Measurements from ENCODE around the gene ARHGEF12.

The ARHGEF12 gene

GRCh38 chr11:120342678-120343077 is 6.5 kb downstream of the ARHGEF12 start:
- DNase-seq = no peak

- no peak for DNase-seq
Observed at GRCh38 chr11:120343429-120343828, 7.2 kb downstream of the ARHGEF12 start.

DNA sequence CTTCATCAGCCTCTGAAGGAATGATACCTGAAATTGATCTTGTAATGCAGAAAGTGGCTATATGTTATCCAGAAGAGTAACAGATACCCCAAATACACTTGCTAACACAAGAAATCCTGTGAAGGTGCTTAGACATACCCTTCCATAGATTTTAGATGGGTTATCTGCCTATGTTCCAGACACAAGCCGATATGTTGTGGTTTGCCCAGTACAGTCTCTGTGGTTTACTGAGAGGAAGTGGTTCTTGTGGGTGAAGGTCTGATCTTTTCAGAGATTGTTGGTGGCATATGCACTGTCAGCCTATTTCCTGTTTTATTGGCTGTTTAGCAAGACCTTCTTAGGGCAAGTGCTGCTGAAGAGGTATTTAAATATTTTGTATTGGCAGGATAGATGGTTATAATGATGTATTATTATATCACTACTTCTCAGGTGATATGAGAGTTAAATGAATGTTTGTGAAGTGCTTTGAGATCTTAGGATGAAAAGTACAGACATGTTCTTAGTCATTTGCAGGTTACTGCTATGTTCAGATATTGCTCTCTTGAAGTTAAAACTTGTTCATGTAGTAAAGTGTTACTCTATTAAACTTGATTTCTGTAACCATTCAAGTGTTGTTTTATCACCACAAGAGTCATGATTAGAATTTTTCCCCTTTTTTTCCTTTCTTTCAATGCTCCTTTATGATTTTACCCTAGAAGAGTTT is 8.2 kb downstream of the ARHGEF12 start:
- DNase-seq = no peak

GRCh38 chr11:120346233-120346632 is 10.0 kb downstream of the ARHGEF12 start:
- no peak for DNase-seq

DNA sequence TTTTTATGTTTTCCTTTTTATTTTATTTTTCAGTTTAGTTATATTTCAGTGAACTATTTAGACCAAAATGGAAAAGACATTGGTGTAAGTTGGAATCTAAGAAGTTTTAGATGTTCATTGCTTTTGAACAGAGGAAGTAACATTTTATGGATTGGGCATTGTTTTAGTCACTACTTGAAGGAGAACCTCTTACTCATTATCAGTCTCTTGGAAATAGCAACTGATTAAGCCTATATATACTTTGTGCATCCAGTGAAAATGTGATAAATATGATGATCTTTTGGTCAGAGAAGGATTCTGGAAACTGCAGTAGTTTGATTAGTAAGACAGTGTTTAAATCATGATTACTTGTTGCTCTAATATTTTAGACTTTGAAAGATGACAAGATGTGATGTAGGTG is 14.4 kb downstream of the ARHGEF12 start:
- DNase-seq = no peak

GRCh38 chr11:120352405-120352804 is 16.2 kb downstream of the ARHGEF12 start:
- no peak for DNase-seq

DNA sequence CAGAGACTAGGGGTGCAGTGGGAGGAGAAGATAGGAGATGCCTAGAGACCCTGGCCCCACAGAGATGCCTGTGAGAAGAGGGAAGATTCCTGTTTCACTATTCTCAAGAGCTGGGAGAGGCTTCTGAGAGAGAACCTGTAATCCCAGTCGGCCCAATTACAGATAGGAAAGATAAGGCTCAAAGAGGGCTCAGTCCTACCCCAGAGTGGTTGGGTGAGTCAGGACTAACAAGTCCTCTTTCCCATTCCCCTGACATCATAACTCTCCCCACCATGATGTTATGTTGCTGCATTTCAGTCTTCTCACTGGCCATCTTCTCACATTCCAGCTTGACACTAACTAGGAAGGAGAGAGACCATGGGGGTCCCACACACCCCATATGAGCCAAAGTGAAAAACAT is 17.9 kb downstream of the ARHGEF12 start:
- DNase-seq = no peak

DNA sequence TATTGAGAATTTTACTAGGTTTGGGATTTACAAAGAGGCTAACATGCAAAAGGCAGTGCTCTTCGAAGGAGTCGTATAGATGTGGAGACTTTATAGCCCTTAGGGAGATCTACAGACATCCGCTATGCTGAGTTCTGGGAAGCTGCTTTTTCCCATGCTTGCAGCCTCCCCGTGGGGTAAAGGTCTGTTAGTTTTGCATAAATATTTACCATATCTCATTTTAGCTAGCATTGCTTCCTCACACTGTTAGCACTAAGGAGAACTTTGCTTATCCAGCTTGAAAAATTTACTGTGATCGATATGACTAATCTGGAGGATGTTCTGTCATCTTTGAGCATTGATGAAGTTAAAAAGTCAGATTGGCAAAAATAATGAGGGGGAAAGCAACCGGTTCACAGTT is 18.6 kb downstream of the ARHGEF12 start:
- no peak for DNase-seq

DNA sequence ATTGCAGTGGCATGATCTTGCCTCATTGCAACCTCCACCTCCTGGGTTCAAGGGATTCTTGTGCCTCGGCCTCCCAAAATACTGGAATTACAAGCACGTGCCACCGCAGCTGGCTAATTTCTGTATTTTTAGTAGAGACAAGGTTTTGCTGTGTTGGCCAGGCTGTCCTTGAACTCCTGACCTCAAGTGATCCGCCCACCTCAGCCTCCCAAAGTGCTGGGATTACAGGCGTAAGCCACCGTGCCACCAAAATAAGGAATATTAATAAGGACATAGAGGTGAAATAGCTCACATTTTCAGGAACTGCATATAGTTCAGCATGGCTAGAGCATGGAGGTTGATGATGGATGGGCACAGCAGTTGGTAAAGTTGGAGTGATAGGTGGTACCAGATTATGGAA is 21.4 kb downstream of the ARHGEF12 start:
- DNase-seq = no peak

- no peak for DNase-seq
Observed at GRCh38 chr11:120358729-120359128, 22.5 kb downstream of the ARHGEF12 start.

DNA sequence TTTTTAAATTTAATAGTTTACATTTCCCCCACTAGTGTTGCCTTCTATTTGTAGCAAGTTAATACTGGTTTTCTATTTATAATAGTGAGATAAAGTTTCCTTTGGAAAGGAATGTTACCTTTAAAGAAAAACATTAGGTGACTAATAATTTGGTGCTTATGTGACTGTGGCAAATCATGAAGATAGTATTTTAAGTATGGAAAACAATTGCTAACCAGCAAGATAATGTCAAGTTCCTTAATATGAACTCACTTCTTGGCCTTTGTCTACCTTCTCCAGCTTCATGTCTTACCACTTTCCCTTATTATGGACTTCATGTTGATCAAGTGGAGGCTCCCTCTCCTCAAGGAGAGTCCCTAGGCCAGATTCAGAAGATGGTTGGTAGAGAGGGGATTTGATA is 27.2 kb downstream of the ARHGEF12 start:
- no peak for DNase-seq

DNA sequence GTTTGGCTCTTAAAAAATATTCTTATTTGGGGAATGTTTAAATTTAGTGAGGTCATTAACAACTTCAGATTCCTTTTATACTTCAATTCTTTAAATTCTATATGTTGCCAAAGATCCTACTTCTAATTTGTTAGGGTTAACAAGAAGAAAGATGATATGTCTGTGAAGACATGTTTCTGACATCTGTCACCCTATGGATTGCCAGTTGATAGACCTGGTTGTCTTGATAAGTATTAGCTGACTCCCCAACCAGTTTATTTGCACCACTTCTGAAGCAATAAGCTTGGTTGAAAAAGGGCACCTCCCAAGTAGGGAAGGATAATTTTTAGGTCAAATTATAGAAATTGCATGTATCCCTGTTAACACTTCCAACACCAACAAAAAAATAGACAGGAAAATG is 29.3 kb downstream of the ARHGEF12 start:
- DNase-seq = no peak

GRCh38 chr11:120372296-120372695 is 36.1 kb downstream of the ARHGEF12 start:
- no peak for DNase-seq

- DNase-seq = no peak
Observed at GRCh38 chr11:120375076-120375475, 38.9 kb downstream of the ARHGEF12 start.

- DNase-seq = no peak
Observed at GRCh38 chr11:120376547-120377182, 40.5 kb downstream of the ARHGEF12 start.

DNA sequence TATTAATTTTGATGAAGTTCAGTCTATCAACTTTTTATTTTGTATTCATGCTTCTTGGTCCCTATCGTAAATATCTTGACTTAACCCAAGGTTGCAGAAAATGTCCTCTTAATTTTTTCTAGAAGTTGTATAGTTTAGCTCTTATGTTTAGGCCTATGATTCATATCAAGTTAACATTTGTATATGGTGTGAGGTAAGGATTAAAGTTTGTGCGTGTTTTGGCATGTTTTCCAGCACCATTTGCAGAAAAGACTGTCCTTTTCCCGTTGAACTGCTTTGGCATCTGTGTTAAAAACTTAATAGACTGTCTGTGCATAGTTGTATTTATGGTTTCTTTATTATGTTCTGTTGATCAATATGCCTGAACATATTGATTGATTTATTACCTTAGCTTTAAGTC is 42.3 kb downstream of the ARHGEF12 start:
- no peak for DNase-seq

GRCh38 chr11:120381401-120381800 is 45.2 kb downstream of the ARHGEF12 start:
- no peak for DNase-seq

DNA sequence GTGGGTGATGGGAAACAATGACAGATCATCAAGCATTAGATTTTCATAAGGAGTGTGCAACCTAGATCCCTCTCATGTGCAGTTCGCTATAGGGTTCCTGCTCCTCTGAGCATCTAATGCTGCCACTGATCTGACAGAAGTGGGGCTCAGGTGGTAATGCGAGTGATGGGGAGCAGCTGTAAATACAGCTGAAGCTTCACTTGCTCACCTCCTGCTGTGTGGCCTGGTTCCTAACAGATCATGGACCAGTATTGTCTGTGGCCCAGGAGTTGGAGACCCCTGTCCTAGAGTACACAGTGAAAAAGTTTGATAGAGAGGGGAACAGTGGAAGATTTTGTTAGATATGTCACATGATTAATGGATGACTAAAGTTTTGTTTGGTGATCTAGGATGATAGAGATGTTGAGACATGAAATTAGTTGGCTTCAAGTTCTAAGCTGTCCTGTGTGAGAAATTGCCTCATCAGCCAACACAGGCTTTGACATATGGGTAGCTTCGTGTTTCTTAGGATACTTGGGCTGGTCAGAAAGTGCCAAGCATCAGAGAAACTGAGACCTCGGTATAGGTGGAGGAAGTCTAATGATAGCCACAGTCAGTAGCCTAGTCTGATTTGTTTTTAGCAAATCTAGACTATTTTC is 47.4 kb downstream of the ARHGEF12 start:
- DNase-seq = no peak

- no peak for DNase-seq
Observed at GRCh38 chr11:120384476-120384875, 48.3 kb downstream of the ARHGEF12 start.

- no peak for DNase-seq
Observed at GRCh38 chr11:120385110-120385509, 48.9 kb downstream of the ARHGEF12 start.

DNA sequence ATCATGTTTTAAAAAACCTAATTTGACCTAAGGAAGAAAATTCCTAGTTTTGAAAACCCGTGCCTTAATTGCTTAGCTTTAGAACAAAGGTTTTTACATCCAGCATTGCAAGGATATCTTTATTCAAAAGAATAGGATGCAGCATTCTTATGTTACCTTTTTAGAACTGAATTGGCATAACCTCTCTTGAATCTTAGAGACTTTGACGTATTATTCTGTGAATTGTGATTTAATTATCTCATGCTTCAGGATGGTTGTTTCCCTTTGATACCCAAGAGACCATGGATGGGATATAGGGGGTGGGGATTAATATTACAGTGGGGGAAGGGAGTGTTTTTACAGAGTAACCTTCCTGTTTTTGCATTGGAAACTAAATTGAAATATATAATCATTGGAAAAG is 49.4 kb downstream of the ARHGEF12 start:
- DNase-seq = no peak

DNA sequence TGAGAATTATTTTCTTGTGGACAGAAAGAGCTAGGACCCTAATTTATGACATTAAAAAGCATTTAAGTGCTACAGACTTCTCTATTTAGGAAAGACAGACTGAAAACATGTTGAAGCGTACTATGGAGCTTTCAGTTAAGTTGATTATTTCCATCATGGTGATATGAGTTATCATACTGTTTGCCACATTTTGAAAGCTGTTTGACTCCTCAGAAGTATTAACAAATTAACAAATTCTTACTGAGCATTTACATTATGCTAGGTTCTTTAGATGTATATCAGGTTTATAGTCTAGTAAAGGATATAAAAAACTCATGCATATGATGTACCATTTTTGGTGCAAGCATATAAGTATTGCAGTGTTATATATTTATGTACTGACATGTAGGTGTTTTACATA is 50.1 kb downstream of the ARHGEF12 start:
- no peak for DNase-seq

DNA sequence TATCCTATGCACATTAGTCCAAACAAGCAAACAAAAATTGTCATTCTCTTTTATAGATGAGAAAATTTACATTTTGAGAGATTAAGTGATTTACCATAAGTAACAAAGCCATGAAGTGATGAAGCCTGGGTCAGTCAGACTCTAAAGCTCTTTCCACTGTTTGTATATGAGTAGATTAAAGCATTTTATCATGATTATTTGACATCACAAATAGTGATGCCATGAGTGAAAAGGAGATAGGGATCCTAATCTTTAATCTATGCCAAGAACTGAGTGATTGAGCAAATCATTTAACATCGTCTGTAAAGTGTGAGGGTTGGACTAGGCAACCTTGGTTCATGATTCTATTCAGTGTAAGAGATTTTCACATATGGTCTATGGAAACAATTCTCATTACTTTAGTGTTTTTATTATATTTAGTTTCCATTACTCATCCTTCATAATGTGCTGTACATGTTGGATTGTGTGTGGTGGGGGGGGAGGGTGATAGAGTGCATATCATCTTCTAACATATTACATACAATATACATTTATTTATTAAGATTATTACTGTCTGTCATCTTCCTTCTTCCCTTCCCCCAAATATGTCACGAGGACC is 50.7 kb downstream of the ARHGEF12 start:
- DNase-seq = no peak

DNA sequence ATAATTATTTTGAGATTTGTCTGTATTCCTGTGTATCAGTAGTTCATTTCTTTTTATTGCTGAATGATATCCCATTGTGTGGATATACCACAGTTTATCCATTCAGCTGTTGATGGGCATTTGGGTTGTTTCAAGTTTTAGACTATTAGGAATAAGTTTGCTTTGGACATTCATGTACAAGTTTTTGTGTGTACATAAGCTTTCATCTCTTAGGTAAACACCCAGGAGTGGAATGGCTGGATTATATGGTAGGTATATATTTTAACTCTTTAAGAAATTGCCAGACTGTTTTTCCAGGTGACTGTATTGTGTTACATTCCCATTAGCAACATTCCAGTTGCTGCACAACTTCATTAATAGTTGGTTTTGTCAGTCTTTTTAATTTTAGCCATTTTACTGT is 52.0 kb downstream of the ARHGEF12 start:
- no peak for DNase-seq

Data from activated CD4-positive, alpha-beta T cell treated with anti-CD3 and anti-CD28 coated beads for 1 hour (primary cell).